ENCODE data around the gene CST11.

CST11 gene

GRCh38 chr20:23420943-23421931, 31.4 kb downstream of the CST11 start, which contains the start of gene NAPB:
NAPB (minus strand) TSS chr20:23421488; CDS start chr20:23421402, 86 bp downstream.
- DNase-seq (ENCODE audit: low spot score) (peak; percentile 67), FAIRE-seq (no peak)

GRCh38 chr20:23419995-23420901, 32.4 kb downstream of the CST11 start:
- peak; percentile 17 for DNase-seq (ENCODE audit: low spot score)
- peak; percentile 40 for FAIRE-seq

GRCh38 chr20:23419657-23419994, 33.0 kb downstream of the CST11 start:
- DNase-seq (ENCODE audit: low spot score) (no peak), FAIRE-seq (no peak)

GRCh38 chr20:23417861-23418260, 34.8 kb downstream of the CST11 start:
- DNase-seq (ENCODE audit: low spot score) (no peak), FAIRE-seq (no peak)

GRCh38 chr20:23415959-23416583, 36.6 kb downstream of the CST11 start:
- DNase-seq (ENCODE audit: low spot score) = no peak
- no peak for FAIRE-seq

- FAIRE-seq = no peak
- no peak for DNase-seq (ENCODE audit: low spot score)
Measured at GRCh38 chr20:23415555-23415954, 37.1 kb downstream of the CST11 start.

- no peak for DNase-seq (ENCODE audit: low spot score)
- peak; percentile 23 for FAIRE-seq
Measured at GRCh38 chr20:23414526-23415188, 38.0 kb downstream of the CST11 start.

GRCh38 chr20:23413862-23414422, 38.7 kb downstream of the CST11 start:
- FAIRE-seq = no peak

GRCh38 chr20:23412026-23412425, 40.6 kb downstream of the CST11 start:
- DNase-seq (ENCODE audit: low spot score) (no peak), FAIRE-seq (no peak)

More at GRCh38 chr20:23413862-23414422, 38.7 kb downstream of the CST11 start:
- no peak for DNase-seq (ENCODE audit: low spot score)

- FAIRE-seq = no peak
- DNase-seq (ENCODE audit: low spot score) = no peak
Measured at GRCh38 chr20:23410916-23411695, 41.6 kb downstream of the CST11 start.

- FAIRE-seq = no peak
- no peak for DNase-seq (ENCODE audit: low spot score)
Measured at GRCh38 chr20:23409800-23410199, 42.9 kb downstream of the CST11 start.

GRCh38 chr20:23408957-23409356, 43.7 kb downstream of the CST11 start:
- FAIRE-seq (no peak), DNase-seq (ENCODE audit: low spot score) (no peak)

- FAIRE-seq (no peak), DNase-seq (ENCODE audit: low spot score) (no peak)
Measured at GRCh38 chr20:23407781-23408464, 44.8 kb downstream of the CST11 start.

- FAIRE-seq = no peak
- DNase-seq (ENCODE audit: low spot score) = no peak
Measured at GRCh38 chr20:23406880-23407279, 45.8 kb downstream of the CST11 start.

GRCh38 chr20:23404196-23404595, 48.5 kb downstream of the CST11 start:
- FAIRE-seq (no peak), DNase-seq (ENCODE audit: low spot score) (no peak)

GRCh38 chr20:23403751-23404150, 48.9 kb downstream of the CST11 start:
- DNase-seq (ENCODE audit: low spot score) (no peak), FAIRE-seq (no peak)

GRCh38 chr20:23401051-23401450, 51.6 kb downstream of the CST11 start:
- FAIRE-seq = no peak

More at GRCh38 chr20:23401051-23401450, 51.6 kb downstream of the CST11 start:
- no peak for DNase-seq (ENCODE audit: low spot score)

All from RCC 7860 (cell line).